ENCODE measurements around the gene MYRIP.

Gene MYRIP

DNA sequence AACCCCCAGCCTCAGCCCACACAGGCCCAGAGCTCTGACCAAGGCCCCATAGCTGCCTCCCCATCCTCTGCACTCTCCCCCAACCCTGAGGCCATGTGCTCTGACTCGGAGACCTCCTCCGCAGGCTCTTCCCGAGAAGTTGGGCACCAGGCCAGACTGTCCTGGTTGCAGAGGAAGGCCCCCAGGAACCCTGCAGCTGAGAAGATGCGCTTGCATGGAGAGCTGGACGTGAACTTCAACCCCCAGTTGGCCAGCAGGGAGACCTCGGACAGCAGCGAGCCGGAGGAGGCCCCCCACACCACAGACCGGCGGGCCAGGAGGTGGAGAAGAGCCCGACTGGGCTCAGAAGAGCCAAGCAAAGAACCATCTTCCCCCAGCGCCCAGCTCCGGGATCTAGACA lies 380.6 kb downstream of the MYRIP start:
- TF ChIP-seq, protein P1, sequence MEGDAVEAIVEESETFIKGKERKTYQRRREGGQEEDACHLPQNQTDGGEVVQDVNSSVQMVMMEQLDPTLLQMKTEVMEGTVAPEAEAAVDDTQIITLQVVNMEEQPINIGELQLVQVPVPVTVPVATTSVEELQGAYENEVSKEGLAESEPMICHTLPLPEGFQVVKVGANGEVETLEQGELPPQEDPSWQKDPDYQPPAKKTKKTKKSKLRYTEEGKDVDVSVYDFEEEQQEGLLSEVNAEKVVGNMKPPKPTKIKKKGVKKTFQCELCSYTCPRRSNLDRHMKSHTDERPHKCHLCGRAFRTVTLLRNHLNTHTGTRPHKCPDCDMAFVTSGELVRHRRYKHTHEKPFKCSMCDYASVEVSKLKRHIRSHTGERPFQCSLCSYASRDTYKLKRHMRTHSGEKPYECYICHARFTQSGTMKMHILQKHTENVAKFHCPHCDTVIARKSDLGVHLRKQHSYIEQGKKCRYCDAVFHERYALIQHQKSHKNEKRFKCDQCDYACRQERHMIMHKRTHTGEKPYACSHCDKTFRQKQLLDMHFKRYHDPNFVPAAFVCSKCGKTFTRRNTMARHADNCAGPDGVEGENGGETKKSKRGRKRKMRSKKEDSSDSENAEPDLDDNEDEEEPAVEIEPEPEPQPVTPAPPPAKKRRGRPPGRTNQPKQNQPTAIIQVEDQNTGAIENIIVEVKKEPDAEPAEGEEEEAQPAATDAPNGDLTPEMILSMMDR (IDR thresholded peaks at IDR 0.05; ENCODE audit: control extremely low read depth, extremely low read depth, low read depth, missing control alignments): no peak
- POLR2A ChIA-PET: no interaction called here
- CTCF ChIA-PET: interaction anchor here (1.0 to 11.5 kb wide), 4 partner anchors 9 to 125 kb away, joined by 3 to 183 read pairs (median 83); no protein-coding TSS in a partner anchor
- no peak for DNase-seq (ENCODE audit: extremely low spot score)

DNA sequence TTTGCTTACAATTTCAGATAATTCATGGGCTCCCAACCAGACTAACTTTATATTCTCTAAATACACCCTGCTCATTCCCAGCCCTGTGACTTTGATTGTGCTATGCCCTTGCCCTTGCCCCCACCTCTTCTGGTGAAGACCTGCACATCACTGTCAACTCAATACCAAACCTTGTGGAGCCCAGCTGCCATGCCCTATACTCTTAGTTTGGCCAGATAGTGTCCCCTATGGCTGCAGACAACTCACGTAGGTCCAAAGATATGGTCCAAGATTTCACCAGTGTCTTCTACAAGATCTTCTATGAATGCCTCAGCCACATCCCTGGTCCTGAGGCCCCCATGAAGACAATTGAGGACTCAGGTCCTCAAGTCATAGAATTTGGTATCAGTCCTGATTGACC lies 381.8 kb downstream of the MYRIP start:
- ChIA-PET POLR2A (no interaction called here), CTCF (interaction anchor here (0.6 to 11.5 kb wide), 32 partner anchors 9 to 1691 kb away, joined by 3 to 183 read pairs (median 4); partner anchors contain the start of genes EIF1B and ZNF620)
- DNase-seq (ENCODE audit: extremely low spot score): no peak
- TF ChIP-seq, protein P1 (IDR thresholded peaks at IDR 0.05; ENCODE audit: control extremely low read depth, extremely low read depth, low read depth, missing control alignments): no peak

DNA sequence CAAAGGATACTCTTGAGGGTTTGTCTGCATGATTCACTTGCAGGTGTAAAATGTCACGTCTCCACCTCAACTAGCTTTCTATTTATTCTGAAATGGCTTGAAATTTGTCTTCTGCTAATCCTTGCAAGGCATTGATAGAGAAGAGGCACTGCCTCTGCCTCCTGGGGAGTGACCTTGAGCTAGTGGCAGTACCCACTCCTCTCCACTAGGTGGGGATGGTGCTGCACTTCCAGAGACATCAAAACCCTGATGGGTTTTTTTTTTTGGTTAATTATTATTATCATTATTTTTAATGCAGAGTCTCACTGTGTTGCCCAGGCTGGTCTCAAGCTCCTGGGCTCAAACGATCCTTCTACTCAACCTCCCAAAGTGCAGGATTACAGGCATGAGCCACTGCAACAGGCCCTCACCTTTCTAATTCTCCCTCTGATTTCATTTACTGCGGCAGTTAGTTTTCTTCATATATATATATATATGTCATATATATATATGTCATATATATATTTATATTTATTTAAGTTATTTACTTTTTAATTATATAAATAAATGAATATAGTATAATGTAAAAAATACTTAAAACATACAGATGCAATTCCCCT lies 382.5 kb downstream of the MYRIP start:
- CTCF ChIA-PET: interaction anchor here (0.6 to 11.5 kb wide), 35 partner anchors 8 to 1691 kb away, joined by 3 to 183 read pairs (median 4); partner anchors contain the start of genes EIF1B and ZNF620
- TF ChIP-seq, protein P1 (IDR thresholded peaks at IDR 0.05; ENCODE audit: control extremely low read depth, extremely low read depth, low read depth, missing control alignments): peak; percentile 82
- DNase-seq (ENCODE audit: extremely low spot score): peak; percentile 73
- POLR2A ChIA-PET: no interaction called here

DNA sequence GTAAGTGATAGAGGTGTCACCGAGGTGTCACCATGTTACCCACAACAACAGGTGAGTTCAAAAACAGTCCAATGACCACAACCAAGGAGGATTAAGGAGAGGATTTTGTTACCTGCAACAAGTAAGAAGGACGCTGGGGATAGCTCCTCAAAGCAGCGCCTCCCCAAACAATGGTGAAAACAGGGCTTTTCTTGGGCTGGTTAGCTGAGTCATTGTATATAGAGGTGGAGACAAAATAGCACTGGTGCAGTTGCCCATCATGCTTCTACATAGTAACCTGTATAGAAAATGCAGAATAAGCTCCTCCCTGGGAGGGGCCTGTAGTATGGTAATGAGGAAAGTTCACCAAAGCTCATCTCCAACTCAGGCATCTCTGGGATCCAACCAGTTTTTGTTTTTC lies 383.2 kb downstream of the MYRIP start:
- POLR2A ChIA-PET: no interaction called here
- CTCF ChIA-PET: interaction anchor here (0.7 to 11.5 kb wide), 18 partner anchors 11 to 181 kb away, joined by 3 to 183 read pairs (median 6); no protein-coding TSS in a partner anchor
- DNase-seq (ENCODE audit: extremely low spot score): no peak
- TF ChIP-seq, protein P1 (IDR thresholded peaks at IDR 0.05; ENCODE audit: control extremely low read depth, extremely low read depth, low read depth, missing control alignments): no peak

DNA sequence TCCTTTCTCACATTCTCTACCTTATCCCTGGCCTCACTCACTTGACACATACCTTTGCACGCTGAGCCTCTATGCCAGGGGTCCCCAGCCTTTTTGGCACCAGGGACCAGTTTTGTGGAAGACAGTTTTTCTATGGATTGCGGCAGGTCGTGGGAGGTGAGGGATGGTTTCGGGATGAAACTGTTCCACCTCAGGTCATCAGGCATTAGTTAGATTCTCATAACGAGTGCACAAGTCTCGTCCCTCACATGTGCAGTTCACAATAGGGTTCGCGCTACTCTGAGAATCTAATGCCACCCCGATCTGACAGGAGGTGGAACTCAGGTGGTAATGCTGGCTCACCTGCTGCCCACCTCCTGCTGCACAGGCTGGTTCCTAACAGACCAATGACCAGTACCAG lies 387.6 kb downstream of the MYRIP start:
- POLR2A ChIA-PET: no interaction called here
- CTCF ChIA-PET: no interaction called here
- TF ChIP-seq, protein P1 (IDR thresholded peaks at IDR 0.05; ENCODE audit: control extremely low read depth, extremely low read depth, low read depth, missing control alignments): no peak
- no peak for DNase-seq (ENCODE audit: extremely low spot score)

DNA sequence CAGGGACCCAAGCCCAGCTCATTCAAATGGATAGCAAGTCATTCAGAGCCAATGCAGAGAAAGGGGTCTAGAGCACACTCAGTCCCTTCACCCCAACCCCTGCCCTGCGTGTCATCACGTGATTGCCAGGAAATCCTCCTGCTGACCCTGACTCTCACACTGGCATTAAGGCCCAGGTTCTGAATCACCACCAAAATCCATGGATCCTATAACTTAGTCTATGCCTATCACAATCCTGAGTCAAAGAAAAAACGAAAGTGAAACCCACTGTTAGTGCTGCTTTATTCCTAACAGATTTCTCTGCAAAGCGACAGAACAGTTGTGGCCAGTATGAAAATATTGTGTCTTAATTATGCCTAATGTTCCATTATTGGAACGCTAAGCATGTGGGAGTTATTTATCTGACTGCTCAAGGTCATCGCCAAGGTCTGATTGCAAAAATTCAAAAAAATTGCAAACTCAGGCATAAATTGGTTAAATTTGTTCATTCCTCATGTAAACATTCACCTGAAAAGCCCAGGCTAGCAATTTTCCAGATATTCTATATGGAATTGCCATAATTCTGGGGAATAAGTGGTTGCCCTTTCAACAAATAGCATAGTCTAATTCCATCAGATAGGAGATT lies 391.4 kb downstream of the MYRIP start:
- TF ChIP-seq, protein P1 (IDR thresholded peaks at IDR 0.05; ENCODE audit: control extremely low read depth, extremely low read depth, low read depth, missing control alignments): no peak
- ChIA-PET POLR2A (no interaction called here), CTCF (interaction anchor here (1.0 to 5.4 kb wide), 4 partner anchors 8 to 22 kb away, joined by 3 to 29 read pairs (median 3); no protein-coding TSS in a partner anchor)
- no peak for DNase-seq (ENCODE audit: extremely low spot score)

Data from GM10248 (cell line).